ENCODE data around the gene EMILIN2. TPM values are rescaled to one million over a fixed set of nuclear protein-coding genes. Genes with fewer than 3 reads are reported as not detected.

The EMILIN2 gene
- total RNA-seq, 1 experiment from 2014 or later: 5.4 TPM

DNA sequence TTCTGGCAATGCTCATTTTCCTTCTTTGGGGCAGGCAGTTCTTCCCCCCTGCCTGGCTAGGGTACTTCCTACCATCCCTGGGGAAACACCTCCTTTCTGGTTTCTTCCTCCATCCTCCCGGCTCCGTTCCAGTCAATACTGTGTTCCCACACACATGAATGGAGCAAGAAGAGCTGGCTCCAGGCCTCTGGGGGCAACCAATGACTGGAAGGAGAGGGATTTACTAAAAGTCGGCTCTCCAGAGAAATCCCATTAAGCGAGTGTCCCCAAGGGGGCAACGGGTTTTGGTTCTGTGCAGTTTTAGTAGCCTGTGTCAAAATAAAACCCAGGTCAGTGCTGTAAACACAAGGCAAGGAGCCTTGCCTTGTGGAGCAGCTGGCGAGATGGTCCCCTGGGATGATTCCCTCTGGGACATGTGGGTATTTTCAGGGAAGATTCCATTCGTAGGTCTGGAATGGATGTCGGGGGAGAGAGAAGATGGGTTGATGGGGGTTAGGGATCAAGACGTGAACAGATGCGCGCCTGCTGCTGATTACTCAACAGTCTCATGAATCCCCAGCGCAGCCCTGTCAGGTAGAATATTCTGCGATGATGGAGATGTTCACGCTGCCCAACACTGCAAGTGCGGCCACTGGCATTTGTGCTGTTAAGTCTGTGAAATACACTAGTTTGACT lies 32.0 kb downstream of the EMILIN2 start:
- no peak for DNase-seq (ENCODE audit: low read depth)

DNA sequence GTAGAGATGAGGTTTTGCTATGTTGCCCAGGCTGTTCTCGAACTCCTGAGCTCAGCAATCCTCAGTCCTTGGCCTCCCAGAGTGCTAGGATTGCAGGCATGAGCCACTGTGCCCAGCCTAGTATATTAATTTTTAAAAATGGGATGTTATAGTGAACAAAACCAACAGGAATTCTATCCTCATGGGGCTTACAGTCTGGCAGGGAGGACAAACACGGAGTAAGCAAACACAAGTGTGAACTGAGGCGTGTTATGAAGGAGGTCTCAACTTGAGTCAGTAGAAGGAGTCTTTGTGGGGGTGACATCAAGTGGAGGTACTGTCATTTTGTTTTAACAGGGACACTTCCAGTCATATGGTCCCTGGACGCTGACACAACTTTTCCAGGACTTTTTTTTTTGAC lies 33.1 kb downstream of the EMILIN2 start:
- no peak for DNase-seq (ENCODE audit: low read depth)

- DNase-seq (ENCODE audit: low read depth): no peak
Observed at GRCh38 chr18:2880473-2880872, 33.7 kb downstream of the EMILIN2 start.

DNA sequence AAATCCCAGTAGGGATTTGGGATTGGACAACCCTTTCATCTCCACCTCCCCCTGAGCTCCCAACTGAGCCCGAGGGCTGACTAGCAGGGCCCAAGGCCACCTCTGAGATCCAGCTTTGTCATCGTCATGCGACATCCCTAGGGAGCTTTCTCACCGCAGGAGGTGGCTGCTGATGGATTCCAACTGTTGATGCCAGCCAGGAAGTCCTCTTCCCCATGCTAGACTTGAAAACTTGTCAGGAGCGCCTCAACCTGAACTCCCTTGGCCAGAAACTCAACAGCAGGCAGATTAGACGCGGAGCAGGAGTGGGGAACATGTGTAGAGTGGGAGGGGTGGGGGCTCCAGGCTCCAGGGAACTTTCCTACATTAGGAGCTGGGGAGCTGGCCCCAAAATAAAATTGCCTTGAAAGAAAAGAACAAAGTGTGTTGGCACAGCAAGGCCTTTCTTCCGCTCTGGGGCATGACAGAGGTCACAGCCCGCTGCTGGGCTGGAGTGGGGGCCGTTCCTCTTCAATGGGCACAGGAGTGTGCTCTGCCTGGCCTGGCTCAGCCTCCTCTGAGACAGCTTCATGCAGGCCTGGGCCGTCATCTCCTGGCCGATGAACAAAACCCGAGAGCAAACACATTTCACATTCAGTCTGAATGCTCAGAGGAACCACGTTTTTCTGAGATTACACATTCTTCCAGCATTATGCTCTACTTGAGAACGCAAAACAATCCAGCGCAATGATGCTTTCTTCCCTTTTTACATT lies 34.5 kb downstream of the EMILIN2 start:
- no peak for DNase-seq (ENCODE audit: low read depth)

DNA sequence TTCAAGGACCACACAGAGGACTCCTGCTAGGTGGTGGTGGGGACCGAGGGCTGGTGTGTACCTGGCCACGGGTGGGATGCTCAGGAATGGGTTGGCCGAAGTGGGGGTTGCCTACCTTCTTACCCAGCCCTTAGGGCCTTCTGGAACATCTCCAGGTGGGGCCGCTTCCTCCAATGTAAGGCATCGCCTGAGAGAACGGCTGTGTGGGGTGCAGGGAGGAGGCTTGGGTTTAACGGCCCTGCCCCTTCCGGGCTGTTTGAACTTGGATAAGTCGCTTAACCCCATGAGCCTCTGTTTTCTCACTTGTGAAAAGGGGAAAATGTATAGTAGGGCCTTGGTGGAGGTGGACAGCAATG lies 35.0 kb downstream of the EMILIN2 start:
- no peak for DNase-seq (ENCODE audit: low read depth)

DNA sequence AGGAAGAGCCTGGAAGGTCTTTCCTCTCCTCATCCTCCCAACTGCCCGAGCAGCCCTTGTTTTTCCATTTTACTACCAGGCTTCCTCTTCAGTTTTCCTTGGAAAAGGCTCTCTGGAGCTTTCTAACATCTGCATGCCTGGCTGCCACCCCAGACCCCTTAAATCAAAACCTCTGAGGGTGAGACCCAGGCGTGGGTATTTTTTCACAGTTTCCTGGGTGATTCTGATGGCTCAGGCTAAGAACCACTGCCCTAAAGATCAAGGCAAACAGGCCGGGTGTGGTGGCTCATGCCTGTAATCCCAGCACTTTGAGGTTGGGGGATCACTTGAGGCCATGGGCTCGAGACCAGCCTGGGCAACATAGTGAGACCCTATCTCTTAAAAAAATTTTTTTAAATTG lies 35.4 kb downstream of the EMILIN2 start:
- DNase-seq (ENCODE audit: low read depth): no peak

GRCh38 chr18:2883076-2883735 lies 36.4 kb downstream of the EMILIN2 start:
- DNase-seq (ENCODE audit: low read depth): no peak

GRCh38 chr18:2884706-2885285 lies 38.0 kb downstream of the EMILIN2 start:
- no peak for DNase-seq (ENCODE audit: low read depth)

- no peak for DNase-seq (ENCODE audit: low read depth)
Observed at GRCh38 chr18:2887470-2887869, 40.7 kb downstream of the EMILIN2 start.

- DNase-seq (ENCODE audit: low read depth): peak; percentile 19
Observed at GRCh38 chr18:2889761-2890192, 43.0 kb downstream of the EMILIN2 start.

DNA sequence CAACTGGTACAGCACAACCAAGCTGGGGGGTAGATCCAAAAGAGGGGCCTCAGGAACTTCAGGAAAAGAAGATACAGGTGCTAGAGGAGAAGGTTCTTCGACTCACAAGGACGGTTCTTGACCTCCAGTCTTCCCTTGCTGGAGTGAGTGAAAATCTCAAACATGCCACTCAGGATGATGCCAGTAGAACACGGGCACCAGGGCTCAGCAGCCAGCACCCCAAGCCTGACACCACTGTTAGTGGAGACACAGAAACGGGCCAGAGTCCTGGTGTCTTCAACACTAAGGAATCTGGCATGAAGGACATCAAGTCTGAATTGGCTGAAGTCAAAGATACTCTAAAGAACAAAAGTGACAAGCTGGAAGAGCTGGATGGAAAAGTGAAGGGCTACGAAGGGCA lies 43.8 kb downstream of the EMILIN2 start:
- DNase-seq (ENCODE audit: low read depth): no peak

GRCh38 chr18:2891526-2892431 lies 45.0 kb downstream of the EMILIN2 start:
- no peak for DNase-seq (ENCODE audit: low read depth)

GRCh38 chr18:2893056-2893455 lies 46.2 kb downstream of the EMILIN2 start:
- DNase-seq (ENCODE audit: low read depth): no peak

GRCh38 chr18:2893676-2894075 lies 46.9 kb downstream of the EMILIN2 start:
- no peak for DNase-seq (ENCODE audit: low read depth)

DNA sequence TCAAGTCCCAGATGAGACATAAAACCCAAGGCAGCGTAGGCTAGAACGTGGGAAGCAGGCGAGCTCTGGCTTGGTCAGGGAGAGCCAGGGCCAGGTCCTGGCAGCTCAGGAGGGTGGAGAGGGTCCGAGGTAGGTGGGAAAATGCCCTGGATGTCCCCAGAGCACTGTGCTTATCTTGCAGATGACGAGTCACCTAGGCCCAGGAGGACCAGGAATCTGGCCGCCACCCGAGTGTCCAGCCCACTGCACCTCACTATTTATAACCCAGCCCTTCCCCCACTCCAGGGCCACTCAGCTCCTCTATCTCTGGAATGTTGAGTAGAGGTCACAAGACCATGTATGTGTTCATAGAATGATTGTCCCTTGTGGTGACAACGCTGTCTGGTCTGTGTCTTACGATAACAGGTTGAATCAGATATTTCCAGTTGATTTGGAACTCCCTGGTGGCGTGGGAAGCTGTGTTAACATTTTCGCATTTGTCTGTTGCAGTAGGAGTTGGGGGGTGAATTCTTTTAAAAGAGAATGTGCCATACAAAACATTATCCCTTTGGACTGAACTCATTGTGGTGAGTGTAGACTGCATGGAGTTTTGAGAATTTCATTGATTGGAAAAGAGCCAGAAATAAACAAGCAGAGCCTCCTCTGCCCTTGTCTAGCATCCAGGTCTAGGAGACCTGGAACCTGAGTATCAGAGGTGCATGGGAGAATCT lies 47.5 kb downstream of the EMILIN2 start:
- no peak for DNase-seq (ENCODE audit: low read depth)

- DNase-seq (ENCODE audit: low read depth): no peak
Observed at GRCh38 chr18:2894841-2895370, 48.1 kb downstream of the EMILIN2 start.

DNA sequence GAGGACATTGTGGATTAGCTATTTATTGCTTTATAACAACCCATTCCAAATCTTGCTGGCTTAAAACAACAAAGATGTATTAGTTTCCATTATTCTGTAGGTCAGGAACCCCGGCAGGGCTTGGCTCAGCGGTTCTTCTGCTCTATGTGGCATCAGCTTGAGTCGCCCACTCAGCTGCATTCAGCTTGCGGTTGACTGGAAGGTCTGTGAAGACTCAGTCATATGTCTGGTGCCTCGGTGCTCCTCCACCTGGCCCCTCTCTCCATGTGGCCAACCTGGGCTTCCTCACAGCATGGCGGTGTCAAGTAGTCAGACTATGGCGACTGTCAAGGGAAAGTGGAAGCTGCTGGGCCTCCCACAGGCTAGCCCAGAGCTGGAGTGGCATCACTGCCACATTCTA lies 48.6 kb downstream of the EMILIN2 start:
- no peak for DNase-seq (ENCODE audit: low read depth)

- no peak for DNase-seq (ENCODE audit: low read depth)
Observed at GRCh38 chr18:2896990-2897389, 50.2 kb downstream of the EMILIN2 start.

DNA sequence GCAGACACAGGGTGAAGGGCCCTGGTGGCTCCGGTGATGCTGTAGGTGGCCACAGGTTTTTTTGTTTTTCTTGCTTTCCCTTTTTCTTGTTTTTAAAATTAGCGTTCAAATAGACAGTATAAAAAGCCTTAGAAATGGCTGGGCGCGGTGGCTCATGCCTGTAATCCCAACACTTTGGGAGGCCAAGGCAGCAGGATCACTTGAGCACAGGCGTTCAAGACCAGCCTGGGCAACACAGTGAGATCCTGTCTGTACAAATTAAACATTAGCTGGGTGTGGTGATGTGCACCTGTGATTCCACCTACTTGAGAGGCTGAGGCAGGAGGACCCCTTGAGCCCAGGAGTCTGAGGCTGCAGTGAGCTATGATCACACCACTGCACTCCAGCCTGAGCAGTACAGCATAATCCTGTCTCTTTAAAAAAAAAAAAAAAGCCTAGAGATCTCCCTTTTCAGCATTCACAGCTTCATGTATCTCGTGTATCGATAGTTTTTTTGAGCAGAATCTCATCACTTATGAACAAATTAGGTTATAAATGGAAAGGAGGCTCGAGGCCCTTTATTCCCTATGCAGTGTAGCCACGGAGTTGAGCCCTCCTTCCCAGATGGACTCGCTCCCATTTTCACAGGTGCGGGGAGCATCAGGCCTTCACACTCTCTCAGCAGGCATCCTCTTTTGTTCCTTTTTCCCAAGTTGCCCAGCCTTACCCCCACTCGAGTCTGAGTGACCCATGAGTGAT lies 50.8 kb downstream of the EMILIN2 start:
- no peak for DNase-seq (ENCODE audit: low read depth)

DNA sequence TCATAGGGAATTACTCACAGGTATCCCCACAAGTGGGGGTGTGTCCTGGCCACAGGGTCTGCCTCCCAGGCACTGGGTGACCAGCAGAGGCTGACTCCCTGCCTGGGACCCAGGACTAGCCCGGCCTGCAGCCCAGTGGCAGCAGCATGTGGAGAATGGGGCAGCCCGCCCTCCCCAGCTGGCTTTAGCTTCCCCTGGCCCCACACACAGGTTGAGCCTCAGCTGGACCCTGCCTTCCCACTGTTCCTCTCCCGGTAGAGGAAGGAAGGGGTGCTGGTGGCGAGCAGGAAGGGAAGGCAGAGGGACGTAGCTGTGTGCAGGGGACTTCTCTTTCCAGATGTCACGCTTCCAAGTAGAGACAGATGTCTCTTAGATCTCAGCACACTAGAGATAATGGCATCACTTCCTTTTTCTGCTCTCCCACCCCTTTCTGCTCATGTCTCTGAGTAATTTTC lies 51.4 kb downstream of the EMILIN2 start:
- peak; percentile 49 for DNase-seq (ENCODE audit: low read depth)

Data from RPMI7951 (cell line).